ENCODE data around the gene CCDC85A.

The CCDC85A gene

GRCh38 chr2:56210291-56210690, 26.5 kb downstream of the CCDC85A start:
- Histone ChIP-seq H3K27ac (ENCODE audit: low read length) (no peak overlapping the region), H3K9me3 (ENCODE audit: control insufficient read depth, insufficient read depth, low read length) (no peaks in the 10 kb centered on the region), H3K4me1 (ENCODE audit: control insufficient read depth, insufficient read depth, low read length) (no peaks in the 10 kb centered on the region), H3K4me3 (ENCODE audit: low read length) (no peak overlapping the region), H3K27me3 (ENCODE audit: control insufficient read depth, insufficient read depth, low read length) (no peaks in the 10 kb centered on the region), H3K36me3 (ENCODE audit: control insufficient read depth, insufficient read depth, low read length) (no peaks in the 10 kb centered on the region)
- no peak for DNase-seq (ENCODE audit: low read depth, low spot score)
- no CpG with 5 or more reads among the region's 3 CpGs for WGBS (ENCODE audit: insufficient coverage, insufficient read length)

GRCh38 chr2:56211048-56211447, 27.3 kb downstream of the CCDC85A start:
- H3K4me3 ChIP-seq (ENCODE audit: low read length): no peak overlapping the region
- no peaks in the 10 kb centered on the region for H3K4me1 ChIP-seq (ENCODE audit: control insufficient read depth, insufficient read depth, low read length)
- DNase-seq (ENCODE audit: low read depth, low spot score): no peak
- no peak overlapping the region for H3K27ac ChIP-seq (ENCODE audit: low read length)
- H3K9me3 ChIP-seq (ENCODE audit: control insufficient read depth, insufficient read depth, low read length): no peaks in the 10 kb centered on the region
- H3K27me3 ChIP-seq (ENCODE audit: control insufficient read depth, insufficient read depth, low read length): no peaks in the 10 kb centered on the region
- no peaks in the 10 kb centered on the region for H3K36me3 ChIP-seq (ENCODE audit: control insufficient read depth, insufficient read depth, low read length)

DNA sequence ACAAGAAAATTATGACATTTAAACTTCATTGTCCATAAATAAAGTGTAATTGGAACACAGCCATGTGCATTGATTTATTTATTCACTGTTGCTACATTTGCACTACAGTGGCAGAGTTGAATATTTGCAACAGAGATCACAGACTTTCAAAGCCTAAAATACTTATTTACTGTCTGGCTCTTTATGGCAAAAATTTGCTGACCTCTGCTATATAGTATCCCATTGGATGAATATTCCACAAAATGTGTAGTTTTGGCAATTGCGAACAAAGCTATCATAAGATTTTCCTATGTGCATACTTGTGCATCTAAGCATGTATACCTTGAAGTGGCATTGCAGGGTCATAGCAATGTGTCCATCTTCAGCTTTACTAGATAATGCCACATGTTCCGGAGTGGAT, 32.1 kb downstream of the CCDC85A start:
- H3K4me1 ChIP-seq (ENCODE audit: control insufficient read depth, insufficient read depth, low read length): no peaks in the 10 kb centered on the region
- H3K36me3 ChIP-seq (ENCODE audit: control insufficient read depth, insufficient read depth, low read length): no peaks in the 10 kb centered on the region
- no peaks in the 10 kb centered on the region; the same call in 1 of the 2 replicates for H3K27me3 ChIP-seq (ENCODE audit: control insufficient read depth, insufficient read depth, low read length)
- H3K9me3 ChIP-seq (ENCODE audit: control insufficient read depth, insufficient read depth, low read length): no peaks in the 10 kb centered on the region
- no peak overlapping the region for H3K4me3 ChIP-seq (ENCODE audit: low read length)
- DNase-seq (ENCODE audit: low read depth, low spot score): no peak
- no CpG with 5 or more reads among the region's 2 CpGs for WGBS (ENCODE audit: insufficient coverage, insufficient read length)
- no peak overlapping the region for H3K27ac ChIP-seq (ENCODE audit: low read length)

DNA sequence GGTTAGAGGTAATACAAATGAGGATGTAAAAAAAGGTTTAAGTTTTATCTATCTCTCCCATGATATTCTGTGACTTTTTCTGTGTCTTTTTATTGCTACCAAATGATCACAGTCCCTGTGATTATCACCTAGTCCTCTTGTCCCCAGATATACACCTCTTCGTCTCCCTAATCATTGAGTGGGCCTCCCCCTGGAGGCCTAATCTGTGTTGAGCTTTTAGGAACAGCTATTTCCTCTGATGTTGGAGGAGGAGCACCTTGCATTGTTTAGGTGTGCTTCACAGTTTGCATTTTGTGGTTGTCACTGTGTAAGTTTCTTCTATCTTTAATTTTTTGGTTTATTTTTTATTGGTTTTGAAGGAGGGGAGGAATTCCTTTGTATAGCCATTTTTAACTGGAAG, 33.3 kb downstream of the CCDC85A start:
- no peaks in the 10 kb centered on the region for H3K9me3 ChIP-seq (ENCODE audit: control insufficient read depth, insufficient read depth, low read length)
- H3K4me1 ChIP-seq (ENCODE audit: control insufficient read depth, insufficient read depth, low read length): no peaks in the 10 kb centered on the region
- DNase-seq (ENCODE audit: low read depth, low spot score): peak; percentile 4
- no CpG with 5 or more reads among the region's 1 CpG for WGBS (ENCODE audit: insufficient coverage, insufficient read length)
- H3K36me3 ChIP-seq (ENCODE audit: control insufficient read depth, insufficient read depth, low read length): no peaks in the 10 kb centered on the region
- H3K27me3 ChIP-seq (ENCODE audit: control insufficient read depth, insufficient read depth, low read length): no peaks in the 10 kb centered on the region; the same call in 1 of the 2 replicates
- no peak overlapping the region for H3K27ac ChIP-seq (ENCODE audit: low read length)
- no peak overlapping the region for H3K4me3 ChIP-seq (ENCODE audit: low read length)

GRCh38 chr2:56222481-56222880, 38.7 kb downstream of the CCDC85A start:
- no CpG with 5 or more reads among the region's 3 CpGs for WGBS (ENCODE audit: insufficient coverage, insufficient read length)
- no peak overlapping the region for H3K27ac ChIP-seq (ENCODE audit: low read length)
- DNase-seq (ENCODE audit: low read depth, low spot score): no peak

GRCh38 chr2:56224316-56224715, 40.5 kb downstream of the CCDC85A start:
- Histone ChIP-seq H3K27me3 (ENCODE audit: control insufficient read depth, insufficient read depth, low read length) (no peaks in the 10 kb centered on the region; the same call in 1 of the 2 replicates), H3K9me3 (ENCODE audit: control insufficient read depth, insufficient read depth, low read length) (no peaks in the 10 kb centered on the region), H3K4me3 (ENCODE audit: low read length) (no peak overlapping the region), H3K4me1 (ENCODE audit: control insufficient read depth, insufficient read depth, low read length) (no peaks in the 10 kb centered on the region), H3K27ac (ENCODE audit: low read length) (no peak overlapping the region), H3K36me3 (ENCODE audit: control insufficient read depth, insufficient read depth, low read length) (no peaks in the 10 kb centered on the region)
- WGBS (ENCODE audit: insufficient coverage, insufficient read length): no CpG with 5 or more reads among the region's 1 CpG
- DNase-seq (ENCODE audit: low read depth, low spot score): no peak

More at GRCh38 chr2:56222481-56222880, 38.7 kb downstream of the CCDC85A start:
- Histone ChIP-seq H3K36me3 (ENCODE audit: control insufficient read depth, insufficient read depth, low read length) (no peaks in the 10 kb centered on the region), H3K4me3 (ENCODE audit: low read length) (no peak overlapping the region), H3K9me3 (ENCODE audit: control insufficient read depth, insufficient read depth, low read length) (no peaks in the 10 kb centered on the region), H3K27me3 (ENCODE audit: control insufficient read depth, insufficient read depth, low read length) (no peaks in the 10 kb centered on the region; the same call in 1 of the 2 replicates), H3K4me1 (ENCODE audit: control insufficient read depth, insufficient read depth, low read length) (no peaks in the 10 kb centered on the region)

GRCh38 chr2:56227811-56228210, 44.0 kb downstream of the CCDC85A start:
- Histone ChIP-seq H3K4me1 (ENCODE audit: control insufficient read depth, insufficient read depth, low read length) (no peaks in the 10 kb centered on the region; the same call in 1 of the 2 replicates), H3K4me3 (ENCODE audit: low read length) (no peak overlapping the region), H3K27me3 (ENCODE audit: control insufficient read depth, insufficient read depth, low read length) (no peaks in the 10 kb centered on the region), H3K9me3 (ENCODE audit: control insufficient read depth, insufficient read depth, low read length) (no peaks in the 10 kb centered on the region), H3K27ac (ENCODE audit: low read length) (no peak overlapping the region), H3K36me3 (ENCODE audit: control insufficient read depth, insufficient read depth, low read length) (no peaks in the 10 kb centered on the region)
- DNase-seq (ENCODE audit: low read depth, low spot score): no peak
- no CpG with 5 or more reads among the region's 1 CpG for WGBS (ENCODE audit: insufficient coverage, insufficient read length)

DNA sequence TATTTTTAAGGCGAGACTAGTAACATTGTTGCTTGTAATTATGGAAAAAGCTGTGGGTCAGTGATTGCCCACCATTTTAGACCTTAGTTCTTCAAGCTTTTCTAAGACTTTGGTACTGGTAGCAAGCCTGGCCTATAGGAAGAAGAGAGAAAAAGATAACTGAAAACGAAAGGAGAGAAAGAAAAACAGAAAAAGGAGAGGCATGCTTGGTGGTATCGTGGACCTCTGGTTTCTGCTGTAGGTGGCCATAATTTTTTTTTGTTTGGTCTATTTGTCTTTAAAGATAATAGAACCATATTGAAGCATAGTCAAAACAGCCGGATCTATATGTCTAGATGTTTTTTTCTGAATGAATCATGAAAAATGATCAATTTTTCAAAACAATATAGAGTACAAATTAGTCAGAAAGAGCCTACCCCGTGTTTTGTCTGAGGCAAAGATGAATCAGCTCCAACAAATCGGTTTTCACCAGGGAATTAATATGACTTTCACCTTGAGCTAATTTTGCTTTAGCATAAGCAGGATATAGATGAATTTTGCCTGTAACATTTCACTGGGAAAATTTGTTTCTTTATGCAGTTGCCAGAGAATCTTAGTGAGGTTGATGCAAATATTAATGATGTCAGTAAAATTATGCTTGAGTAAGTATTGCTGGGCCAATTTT, 45.7 kb downstream of the CCDC85A start:
- Histone ChIP-seq H3K4me3 (ENCODE audit: low read length) (no peak overlapping the region), H3K27me3 (ENCODE audit: control insufficient read depth, insufficient read depth, low read length) (no peaks in the 10 kb centered on the region), H3K4me1 (ENCODE audit: control insufficient read depth, insufficient read depth, low read length) (peaks cover 2% of the 10 kb centered on the region; the same call in 1 of the 2 replicates), H3K9me3 (ENCODE audit: control insufficient read depth, insufficient read depth, low read length) (no peaks in the 10 kb centered on the region), H3K27ac (ENCODE audit: low read length) (no peak overlapping the region), H3K36me3 (ENCODE audit: control insufficient read depth, insufficient read depth, low read length) (no peaks in the 10 kb centered on the region)
- DNase-seq (ENCODE audit: low read depth, low spot score): no peak
- no CpG with 5 or more reads among the region's 6 CpGs for WGBS (ENCODE audit: insufficient coverage, insufficient read length)

DNA sequence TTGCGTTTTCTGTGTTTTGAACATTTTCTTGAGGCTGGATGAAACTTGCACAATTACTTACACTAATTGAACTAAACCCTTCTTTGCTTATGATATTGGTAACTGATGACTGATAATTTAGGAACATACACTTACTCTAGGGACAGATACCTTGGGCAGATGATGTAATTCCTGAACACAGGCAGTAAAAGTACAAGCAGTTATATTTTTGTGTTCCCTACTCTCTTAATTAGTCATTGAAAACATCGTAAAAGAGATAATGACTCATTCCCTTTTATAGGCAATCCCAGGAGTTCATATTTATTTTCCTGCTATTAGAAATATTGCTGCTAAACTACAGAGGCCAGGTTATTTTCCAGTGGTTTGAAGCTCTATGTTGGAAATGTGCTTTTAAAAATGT, 46.4 kb downstream of the CCDC85A start:
- no peak overlapping the region for H3K4me3 ChIP-seq (ENCODE audit: low read length)
- H3K27ac ChIP-seq (ENCODE audit: low read length): no peak overlapping the region
- H3K9me3 ChIP-seq (ENCODE audit: control insufficient read depth, insufficient read depth, low read length): no peaks in the 10 kb centered on the region
- peaks cover 2% of the 10 kb centered on the region; the same call in 1 of the 2 replicates for H3K4me1 ChIP-seq (ENCODE audit: control insufficient read depth, insufficient read depth, low read length)
- no peaks in the 10 kb centered on the region for H3K36me3 ChIP-seq (ENCODE audit: control insufficient read depth, insufficient read depth, low read length)
- no CpG with 5 or more reads among the region's 2 CpGs for WGBS (ENCODE audit: insufficient coverage, insufficient read length)
- H3K27me3 ChIP-seq (ENCODE audit: control insufficient read depth, insufficient read depth, low read length): no peaks in the 10 kb centered on the region
- no peak for DNase-seq (ENCODE audit: low read depth, low spot score)

DNA sequence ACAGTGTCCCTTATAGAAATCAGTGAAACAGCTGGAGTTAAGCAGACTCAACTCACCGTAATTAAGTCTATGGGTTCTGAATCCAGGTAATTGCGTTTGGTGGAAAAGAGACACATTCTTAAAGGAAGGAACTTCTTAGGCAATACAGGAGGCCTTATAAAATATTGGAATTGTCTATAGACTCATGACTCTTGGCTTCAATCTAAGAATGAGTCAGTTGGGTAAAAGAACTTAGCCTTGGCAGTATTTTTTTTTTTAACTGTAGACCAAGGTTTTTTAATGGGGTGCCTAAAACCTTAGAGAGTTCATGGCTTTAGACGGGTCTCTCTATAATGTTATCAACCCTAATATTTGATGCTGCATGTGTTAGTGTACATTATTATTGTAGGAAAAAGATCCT, 47.6 kb downstream of the CCDC85A start:
- no CpG with 5 or more reads among the region's 3 CpGs for WGBS (ENCODE audit: insufficient coverage, insufficient read length)
- no peak for DNase-seq (ENCODE audit: low read depth, low spot score)
- Histone ChIP-seq H3K9me3 (ENCODE audit: control insufficient read depth, insufficient read depth, low read length) (no peaks in the 10 kb centered on the region), H3K27me3 (ENCODE audit: control insufficient read depth, insufficient read depth, low read length) (no peaks in the 10 kb centered on the region), H3K4me1 (ENCODE audit: control insufficient read depth, insufficient read depth, low read length) (peaks cover 2% of the 10 kb centered on the region; the same call in 1 of the 2 replicates), H3K4me3 (ENCODE audit: low read length) (no peak overlapping the region), H3K36me3 (ENCODE audit: control insufficient read depth, insufficient read depth, low read length) (no peaks in the 10 kb centered on the region), H3K27ac (ENCODE audit: low read length) (no peak overlapping the region)

DNA sequence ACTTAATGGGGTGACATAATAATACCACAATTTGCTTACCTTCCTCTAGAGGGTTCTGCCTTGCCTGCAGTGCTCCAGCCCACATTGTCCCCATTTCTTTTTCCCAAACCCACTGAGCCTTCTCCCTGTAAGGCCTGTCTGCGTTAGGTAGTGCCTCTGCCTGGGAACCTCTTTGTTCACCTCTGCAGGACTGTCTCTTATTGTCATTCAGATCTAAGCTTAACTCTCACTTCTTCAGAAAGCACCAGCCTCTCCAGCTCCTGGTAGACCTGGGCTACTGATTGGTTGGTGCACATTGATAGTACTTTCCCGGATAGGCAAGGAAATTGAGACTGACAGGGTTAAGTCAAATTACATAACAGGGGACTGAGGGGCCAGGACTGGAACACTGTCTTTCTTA, 49.1 kb downstream of the CCDC85A start:
- H3K4me3 ChIP-seq (ENCODE audit: low read length): no peak overlapping the region
- H3K9me3 ChIP-seq (ENCODE audit: control insufficient read depth, insufficient read depth, low read length): no peaks in the 10 kb centered on the region
- peaks cover 2% of the 10 kb centered on the region; the same call in 1 of the 2 replicates for H3K4me1 ChIP-seq (ENCODE audit: control insufficient read depth, insufficient read depth, low read length)
- H3K36me3 ChIP-seq (ENCODE audit: control insufficient read depth, insufficient read depth, low read length): no peaks in the 10 kb centered on the region
- H3K27me3 ChIP-seq (ENCODE audit: control insufficient read depth, insufficient read depth, low read length): no peaks in the 10 kb centered on the region
- peak; percentile 16 for DNase-seq (ENCODE audit: low read depth, low spot score)
- H3K27ac ChIP-seq (ENCODE audit: low read length): no peak overlapping the region
- WGBS (ENCODE audit: insufficient coverage, insufficient read length): no CpG with 5 or more reads among the region's 2 CpGs
